LNCaP clone FGC (cell line): ENCODE measurements around the gene PRKG1.

Source experiments
- DNase-seq: peaks from one replicate; pipeline ENCODE4 v3.0.0-alpha.2; 2011; ENCODE audit warnings: low read depth
- H3K4me3 ChIP-seq: 2 replicates; pipeline ENCODE4 v1.5.1; 2011; ENCODE audit warnings: mild to moderate bottlenecking, low read depth, low read length, control low read depth
- TF ChIP-seq, protein P1 (sequence below): IDR thresholded peaks from 2 replicates; pipeline ENCODE4 v1.5.1; 2012; ENCODE audit warnings: mild to moderate bottlenecking; ENCODE audit not compliant: control insufficient read depth, insufficient read depth; ENCODE audit errors: extremely low read depth

PRKG1 gene

DNA sequence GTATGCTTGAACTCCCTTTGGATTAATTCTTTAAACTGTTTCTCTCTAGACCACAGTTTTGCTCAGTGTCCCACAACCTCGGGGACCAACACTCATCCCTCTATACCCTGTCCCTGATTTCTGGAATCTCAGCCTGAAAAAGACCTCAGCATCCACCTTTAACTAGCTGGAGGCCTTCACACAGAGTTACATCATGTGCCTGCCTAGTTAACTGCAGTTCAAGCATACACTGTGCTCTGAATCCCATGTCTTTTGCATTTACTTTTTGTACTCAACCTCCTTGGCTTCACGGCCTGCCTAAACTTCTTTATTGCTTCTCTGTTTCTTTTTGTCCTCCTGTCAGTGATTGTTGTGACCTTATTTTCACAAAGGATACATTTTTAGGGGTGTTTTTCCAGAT is 66.7 kb downstream of the PRKG1 start:
- no peak for DNase-seq
- TF ChIP-seq, protein P1, sequence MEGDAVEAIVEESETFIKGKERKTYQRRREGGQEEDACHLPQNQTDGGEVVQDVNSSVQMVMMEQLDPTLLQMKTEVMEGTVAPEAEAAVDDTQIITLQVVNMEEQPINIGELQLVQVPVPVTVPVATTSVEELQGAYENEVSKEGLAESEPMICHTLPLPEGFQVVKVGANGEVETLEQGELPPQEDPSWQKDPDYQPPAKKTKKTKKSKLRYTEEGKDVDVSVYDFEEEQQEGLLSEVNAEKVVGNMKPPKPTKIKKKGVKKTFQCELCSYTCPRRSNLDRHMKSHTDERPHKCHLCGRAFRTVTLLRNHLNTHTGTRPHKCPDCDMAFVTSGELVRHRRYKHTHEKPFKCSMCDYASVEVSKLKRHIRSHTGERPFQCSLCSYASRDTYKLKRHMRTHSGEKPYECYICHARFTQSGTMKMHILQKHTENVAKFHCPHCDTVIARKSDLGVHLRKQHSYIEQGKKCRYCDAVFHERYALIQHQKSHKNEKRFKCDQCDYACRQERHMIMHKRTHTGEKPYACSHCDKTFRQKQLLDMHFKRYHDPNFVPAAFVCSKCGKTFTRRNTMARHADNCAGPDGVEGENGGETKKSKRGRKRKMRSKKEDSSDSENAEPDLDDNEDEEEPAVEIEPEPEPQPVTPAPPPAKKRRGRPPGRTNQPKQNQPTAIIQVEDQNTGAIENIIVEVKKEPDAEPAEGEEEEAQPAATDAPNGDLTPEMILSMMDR: no peak

DNA sequence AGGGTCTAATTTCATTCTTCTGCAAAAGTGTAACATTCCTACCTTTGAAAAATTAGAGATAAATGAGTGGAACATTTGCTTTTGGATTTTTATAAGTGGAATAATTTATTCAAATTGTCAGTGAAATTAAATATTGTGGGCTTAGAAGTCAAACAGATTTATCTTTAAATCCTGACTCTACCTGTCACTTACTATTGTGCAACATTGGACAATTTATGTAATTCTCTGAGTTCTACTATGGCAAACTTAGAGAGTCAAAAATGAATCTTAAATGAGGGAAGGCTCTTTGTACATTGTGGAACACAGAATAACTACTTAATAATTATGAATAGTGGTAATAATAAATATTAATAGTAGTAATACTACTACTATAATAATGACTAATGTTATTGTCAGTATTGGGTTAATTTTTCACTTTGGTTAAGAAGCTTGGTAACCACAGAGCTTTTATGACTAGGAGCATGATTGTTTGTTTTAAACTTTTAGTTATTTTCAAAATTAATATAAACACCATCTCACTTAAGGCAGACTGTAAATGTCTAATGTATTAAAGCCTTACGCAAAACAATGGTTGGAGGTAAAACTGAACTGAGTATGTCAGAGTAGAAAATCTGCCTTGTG is 70.0 kb downstream of the PRKG1 start:
- TF ChIP-seq, protein P1: no peak
- H3K4me3 ChIP-seq: no peak overlapping the region
- DNase-seq: no peak

More for the DNA sequence above, 66.7 kb downstream of the PRKG1 start:
- H3K4me3 ChIP-seq: no peak overlapping the region

- no peak for DNase-seq
- TF ChIP-seq, protein P1: no peak
- H3K4me3 ChIP-seq: no peak overlapping the region
Observed at GRCh38 chr10:51145375-51145774, 71.1 kb downstream of the PRKG1 start.

DNA sequence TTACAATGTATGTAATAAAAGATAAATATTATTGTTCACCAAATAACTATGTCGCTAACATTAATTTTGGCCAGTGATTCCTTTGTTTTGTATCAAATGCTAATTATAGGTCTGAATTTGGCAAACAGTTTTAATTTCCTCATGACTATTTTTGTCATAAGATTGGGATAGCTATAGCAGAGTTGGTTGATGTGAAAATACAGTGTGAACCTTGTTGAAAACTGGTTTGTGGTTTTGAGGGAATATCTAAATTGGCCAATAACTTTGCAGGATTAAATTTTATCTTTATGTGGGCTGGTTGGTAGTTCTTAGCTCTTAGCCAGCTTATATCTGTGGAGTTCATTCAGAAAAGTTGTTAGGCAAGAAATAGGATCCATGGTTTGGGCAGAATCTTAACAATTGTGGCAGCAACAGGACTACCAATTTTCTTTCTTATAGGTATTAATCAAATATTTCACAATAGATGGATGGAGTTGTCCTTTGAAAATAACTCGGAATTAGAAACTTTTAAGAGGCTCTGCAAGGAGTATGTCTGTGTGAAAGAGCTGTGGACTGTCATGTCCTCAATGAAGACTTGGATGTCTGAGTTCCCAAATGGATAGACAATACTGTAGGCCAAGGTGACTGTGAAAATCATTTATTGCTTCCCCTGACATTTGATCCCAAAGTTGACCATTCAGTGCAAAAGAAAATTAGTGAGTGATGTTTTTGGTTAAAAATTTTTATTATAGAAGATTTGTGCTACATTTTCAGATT is 73.5 kb downstream of the PRKG1 start:
- DNase-seq: no peak
- H3K4me3 ChIP-seq: no peak overlapping the region
- TF ChIP-seq, protein P1: no peak

DNA sequence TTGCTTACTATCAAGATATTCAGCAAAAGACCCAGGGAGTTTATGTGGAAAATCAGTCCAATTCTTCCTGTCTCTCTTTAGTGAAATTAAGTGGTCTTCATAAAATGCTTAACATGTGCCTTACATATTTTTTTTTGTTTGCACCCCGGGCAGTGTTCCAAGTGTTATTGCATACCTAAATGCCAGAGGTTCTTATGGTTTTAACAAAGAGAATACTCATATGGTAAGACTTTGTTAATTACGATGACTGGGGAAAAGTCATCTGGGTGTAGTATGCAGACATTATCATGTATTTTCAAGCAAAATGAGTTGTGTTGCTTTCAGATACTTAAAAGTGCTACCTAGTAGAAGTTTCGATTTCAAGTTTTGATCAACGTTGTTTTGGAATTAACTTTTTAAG is 82.6 kb downstream of the PRKG1 start:
- DNase-seq: no peak
- TF ChIP-seq, protein P1: no peak
- no peak overlapping the region for H3K4me3 ChIP-seq

GRCh38 chr10:51158832-51159231 is 84.5 kb downstream of the PRKG1 start:
- DNase-seq: no peak
- H3K4me3 ChIP-seq: no peak overlapping the region
- TF ChIP-seq, protein P1: no peak
